ENCODE data around the gene KRTAP5-5. TPM values are rescaled to one million over a fixed set of nuclear protein-coding genes. Genes with fewer than 3 reads are reported as not detected.

Gene KRTAP5-5
- total RNA-seq, 4 donors from 2014 or later: not detected

GRCh38 chr11:1618231-1618630 is 11.3 kb upstream of the KRTAP5-5 start:
- Histone ChIP-seq H3K4me1 (no peaks in the 10 kb centered on the region), H3K4me3 (no peak overlapping the region), H3K9me3 (no peaks in the 10 kb centered on the region), H3K36me3 (no peaks in the 10 kb centered on the region), H3K27me3 (peaks cover 0 to 50% (median 0%) of the 10 kb centered on the region in 4 donors), H3K27ac (replicated peaks in 1 of 4) (no peak overlapping the region)
- WGBS: 83% methylated on average over 10 of the region's 10 CpGs
- TF ChIP-seq POLR2A (IDR thresholded peaks at IDR 0.05; ENCODE audit: low read depth): no peak
- no peak for TF ChIP-seq CTCF (IDR thresholded peaks at IDR 0.05)
- TF ChIP-seq EP300 (IDR thresholded peaks at IDR 0.05): no peak
- TF ChIP-seq POLR2AphosphoS5 (IDR thresholded peaks at IDR 0.05): no peak
- DNase-seq (ENCODE audit: extremely low spot score): no peak
- intact Hi-C loops (cut with DNase I): no loop called here

GRCh38 chr11:1619449-1619848 is 10.1 kb upstream of the KRTAP5-5 start:
- peaks cover 0 to 50% (median 0%) of the 10 kb centered on the region in 4 donors for H3K27me3 ChIP-seq
- no peaks in the 10 kb centered on the region for H3K4me1 ChIP-seq
- no peaks in the 10 kb centered on the region for H3K9me3 ChIP-seq
- H3K27ac ChIP-seq (replicated peaks in 1 of 4): no peak overlapping the region
- WGBS: 51% methylated on average over 10 of the region's 10 CpGs
- DNase-seq (ENCODE audit: extremely low spot score): no peak
- intact Hi-C loops (cut with DNase I): no loop called here
- H3K36me3 ChIP-seq: no peaks in the 10 kb centered on the region
- TF ChIP-seq EP300 (IDR thresholded peaks at IDR 0.05): no peak
- H3K4me3 ChIP-seq: no peak overlapping the region

GRCh38 chr11:1622086-1622485 is 7.5 kb upstream of the KRTAP5-5 start, which contains the start of gene KRTAP5-4:
KRTAP5-4 (minus strand) TSS chr11:1622138; CDS start chr11:1622093, 45 bp downstream.
- Histone ChIP-seq H3K36me3 (no peaks in the 10 kb centered on the region), H3K27me3 (peaks cover 0 to 32% (median 0%) of the 10 kb centered on the region in 4 donors), H3K4me1 (no peaks in the 10 kb centered on the region), H3K9me3 (no peaks in the 10 kb centered on the region), H3K27ac (replicated peaks in 1 of 4) (no peak within 1 kb of the TSS), H3K4me3 (no peak within 1 kb of the TSS)
- WGBS: 54% methylated on average over 1 of the region's 1 CpG
- TF ChIP-seq POLR2AphosphoS5 (IDR thresholded peaks at IDR 0.05): no peak
- TF ChIP-seq POLR2A (IDR thresholded peaks at IDR 0.05; ENCODE audit: low read depth): no peak
- TF ChIP-seq CTCF (IDR thresholded peaks at IDR 0.05): no peak
- TF ChIP-seq EP300 (IDR thresholded peaks at IDR 0.05): no peak
- no peak for DNase-seq (ENCODE audit: extremely low spot score)
- intact Hi-C loops (cut with DNase I): no loop called here

- no peak for TF ChIP-seq POLR2A (IDR thresholded peaks at IDR 0.05; ENCODE audit: low read depth)
- no peak for TF ChIP-seq POLR2AphosphoS5 (IDR thresholded peaks at IDR 0.05)
- TF ChIP-seq EP300 (IDR thresholded peaks at IDR 0.05): no peak
- no peak for TF ChIP-seq CTCF (IDR thresholded peaks at IDR 0.05)
- Histone ChIP-seq H3K27me3 (peaks cover 0 to 33% (median 0%) of the 10 kb centered on the region in 4 donors), H3K36me3 (no peaks in the 10 kb centered on the region), H3K9me3 (no peaks in the 10 kb centered on the region), H3K4me3 (no peak overlapping the region), H3K4me1 (peaks cover 0 to 2% (median 2%) of the 10 kb centered on the region in 4 donors), H3K27ac (replicated peaks in 1 of 4) (no peak overlapping the region)
- intact Hi-C loops (cut with DNase I): no loop called here
- no peak for DNase-seq (ENCODE audit: extremely low spot score)
- 68% methylated on average over 9 of the region's 9 CpGs for WGBS
Observed at GRCh38 chr11:1623716-1624115, 5.9 kb upstream of the KRTAP5-5 start.

GRCh38 chr11:1624621-1625020 is 5.0 kb upstream of the KRTAP5-5 start:
- H3K27ac ChIP-seq (replicated peaks in 1 of 4): no peak overlapping the region
- peaks cover 0 to 32% (median 0%) of the 10 kb centered on the region in 4 donors for H3K27me3 ChIP-seq
- intact Hi-C loops (cut with DNase I): no loop called here
- H3K36me3 ChIP-seq: no peaks in the 10 kb centered on the region
- H3K4me1 ChIP-seq: peaks cover 3 to 9% (median 7%) of the 10 kb centered on the region in 4 donors
- no peak for DNase-seq (ENCODE audit: extremely low spot score)
- no peak for TF ChIP-seq POLR2AphosphoS5 (IDR thresholded peaks at IDR 0.05)
- TF ChIP-seq POLR2A (IDR thresholded peaks at IDR 0.05; ENCODE audit: low read depth): no peak
- TF ChIP-seq EP300 (IDR thresholded peaks at IDR 0.05): no peak
- no peak for TF ChIP-seq CTCF (IDR thresholded peaks at IDR 0.05)
- no peaks in the 10 kb centered on the region for H3K9me3 ChIP-seq
- WGBS: 89% methylated on average over 16 of the region's 16 CpGs
- H3K4me3 ChIP-seq: no peak overlapping the region

All from esophagus muscularis mucosa (tissue), 4 donors.